Right lobe of liver (tissue), 4 donors: ENCODE results near the gene TM9SF4.

Experiments used
- POLR2A ChIP-seq: fragments of 450-650 bp; IDR thresholded peaks from one replicate; pipeline ENCODE4 v1.6.1; 2017; ENCODE audit warnings: antibody characterized with exemption, mild to moderate bottlenecking
- TF ChIP-seq, protein P1 (sequence below), 4 donors: fragments of 200-600 bp in 3 of 4; fragments of 450-650 bp in 1 of 4; IDR thresholded peaks; one replicate each; pipeline versions ENCODE4 v1.5.1 to v1.8.0; 2016 to 2022; ENCODE audit warnings: antibody characterized with exemption in 4 of 4, mild to moderate bottlenecking in 2 of 4
- donor health status: DM: no; HTN: no; CAD: no.
- donor health status: DM: no; HTN: no; CAD: no.
- donor health status: DM: no; HTN: yes; CAD: no.

DNA sequence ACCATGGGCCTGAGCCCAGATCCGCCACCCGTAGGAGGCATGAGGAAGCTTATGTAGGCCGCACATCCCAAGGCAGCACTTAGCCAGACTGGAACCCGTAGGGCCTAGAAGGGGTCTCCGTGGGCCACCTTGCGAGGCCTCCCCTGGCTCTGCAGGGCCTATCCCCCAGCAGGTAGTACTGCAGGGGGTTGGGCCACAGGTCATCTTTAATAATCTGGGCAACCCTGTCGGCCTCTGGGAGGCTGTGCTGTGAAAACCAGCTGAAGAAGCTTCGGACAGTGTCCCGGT lies 79.6 kb downstream of the TM9SF4 start:
- TF ChIP-seq, protein P1, sequence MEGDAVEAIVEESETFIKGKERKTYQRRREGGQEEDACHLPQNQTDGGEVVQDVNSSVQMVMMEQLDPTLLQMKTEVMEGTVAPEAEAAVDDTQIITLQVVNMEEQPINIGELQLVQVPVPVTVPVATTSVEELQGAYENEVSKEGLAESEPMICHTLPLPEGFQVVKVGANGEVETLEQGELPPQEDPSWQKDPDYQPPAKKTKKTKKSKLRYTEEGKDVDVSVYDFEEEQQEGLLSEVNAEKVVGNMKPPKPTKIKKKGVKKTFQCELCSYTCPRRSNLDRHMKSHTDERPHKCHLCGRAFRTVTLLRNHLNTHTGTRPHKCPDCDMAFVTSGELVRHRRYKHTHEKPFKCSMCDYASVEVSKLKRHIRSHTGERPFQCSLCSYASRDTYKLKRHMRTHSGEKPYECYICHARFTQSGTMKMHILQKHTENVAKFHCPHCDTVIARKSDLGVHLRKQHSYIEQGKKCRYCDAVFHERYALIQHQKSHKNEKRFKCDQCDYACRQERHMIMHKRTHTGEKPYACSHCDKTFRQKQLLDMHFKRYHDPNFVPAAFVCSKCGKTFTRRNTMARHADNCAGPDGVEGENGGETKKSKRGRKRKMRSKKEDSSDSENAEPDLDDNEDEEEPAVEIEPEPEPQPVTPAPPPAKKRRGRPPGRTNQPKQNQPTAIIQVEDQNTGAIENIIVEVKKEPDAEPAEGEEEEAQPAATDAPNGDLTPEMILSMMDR (IDR thresholded peaks at IDR 0.05): no peak
- TF ChIP-seq POLR2A: no peak
